NCI-H1436 (cell line): ENCODE measurements around the gene RIPK3.
"Not testable (repeated sequence)": the region's sequence is repeated elsewhere in the genome, so short reads cannot be mapped to it uniquely, and the experiment has no call there.

Experiments
- DNase-seq: peaks from one replicate; lab custom pipeline; 2025; lab: John Stamatoyannopoulos, UW

Gene RIPK3

GRCh38 chr14:24339284-24340151, at the start of gene RIPK3:
RIPK3 (minus strand) TSS chr14:24339991; CDS start chr14:24339826, 165 bp downstream.
- no peak for DNase-seq

- no peak for DNase-seq
These were observed 49.5 kb upstream of the RIPK3 start for GRCh38 chr14:24389226-24389848.

- no peak for DNase-seq
These were observed 48.8 kb upstream of the RIPK3 start for GRCh38 chr14:24388474-24389179.

- DNase-seq = not testable (repeated sequence)
These were observed 47.8 kb upstream of the RIPK3 start for GRCh38 chr14:24387579-24387978.

- no peak for DNase-seq
These were observed 47.2 kb upstream of the RIPK3 start for GRCh38 chr14:24387009-24387345.

- no peak for DNase-seq
These were observed 45.7 kb upstream of the RIPK3 start for GRCh38 chr14:24385524-24385923.

- no peak for DNase-seq
These were observed 44.4 kb upstream of the RIPK3 start for GRCh38 chr14:24384169-24384568.

GRCh38 chr14:24382064-24382371, 42.2 kb upstream of the RIPK3 start:
- no peak for DNase-seq

- no peak for DNase-seq
These were observed 41.7 kb upstream of the RIPK3 start for GRCh38 chr14:24381363-24382063.

- DNase-seq = no peak
These were observed 40.3 kb upstream of the RIPK3 start for GRCh38 chr14:24379907-24380730.

GRCh38 chr14:24378981-24379906, 39.5 kb upstream of the RIPK3 start:
- DNase-seq = no peak

- no peak for DNase-seq
These were observed 38.5 kb upstream of the RIPK3 start for GRCh38 chr14:24378327-24378726.

- DNase-seq = peak; percentile 36
These were observed 37.9 kb upstream of the RIPK3 start for GRCh38 chr14:24377657-24378056.

GRCh38 chr14:24377126-24377525, 37.3 kb upstream of the RIPK3 start:
- no peak for DNase-seq

GRCh38 chr14:24376448-24377070, 36.8 kb upstream of the RIPK3 start:
- DNase-seq = peak; percentile 83

- DNase-seq = no peak
These were observed 33.1 kb upstream of the RIPK3 start for GRCh38 chr14:24372701-24373416.

- DNase-seq = not testable (repeated sequence)
These were observed 31.8 kb upstream of the RIPK3 start for GRCh38 chr14:24371605-24372004.

- no peak for DNase-seq
These were observed 31.0 kb upstream of the RIPK3 start for GRCh38 chr14:24370748-24371147.
